ENCODE results near the gene AMMECR1.

AMMECR1 gene

GRCh38 chrX:110175146-110175545 is 142.7 kb downstream of the AMMECR1 start:
- H3K9ac ChIP-seq (ENCODE audit: low read length) = no peak overlapping the region
- H3K9me3 ChIP-seq (ENCODE audit: low read length) = no peaks in the 10 kb centered on the region
- no peak overlapping the region for H3K27ac ChIP-seq (ENCODE audit: low read depth, low read length, poor library complexity, severe bottlenecking)
- H3K79me2 ChIP-seq (ENCODE audit: insufficient read depth, low read length) = no peaks in the 10 kb centered on the region
- no peaks in the 10 kb centered on the region for H3K36me3 ChIP-seq (ENCODE audit: insufficient read depth, low read length)
- no peaks in the 10 kb centered on the region for H3K27me3 ChIP-seq (ENCODE audit: insufficient read depth, low read length)
- no peak overlapping the region for H3K4me3 ChIP-seq (ENCODE audit: low read depth, low read length, poor library complexity, severe bottlenecking)
- no peak overlapping the region for H3K4me2 ChIP-seq (ENCODE audit: low read length)
- H3K9me2 ChIP-seq (ENCODE audit: low read depth, low read length) = no peaks in the 10 kb centered on the region
- H3F3A ChIP-seq (ENCODE audit: insufficient read depth, low read length) = no peaks in the 10 kb centered on the region
- TF ChIP-seq CTCF (IDR thresholded peaks at IDR 0.05; ENCODE audit: low read length) (no peak), EZH2 (IDR thresholded peaks at IDR 0.05; ENCODE audit: borderline replicate concordance, low read length) (no peak)
- H3K4me1 ChIP-seq (ENCODE audit: insufficient read depth, low read length, severe bottlenecking) = peaks cover 8% of the 10 kb centered on the region
- H2AFZ ChIP-seq (ENCODE audit: low read length) = no peak overlapping the region
- H4K20me1 ChIP-seq (ENCODE audit: insufficient read depth, low read length) = no peaks in the 10 kb centered on the region

GRCh38 chrX:110173192-110174175 is 144.4 kb downstream of the AMMECR1 start:
- no peak overlapping the region for H3K4me3 ChIP-seq (ENCODE audit: low read depth, low read length, poor library complexity, severe bottlenecking)
- peaks cover 8% of the 10 kb centered on the region for H3K4me1 ChIP-seq (ENCODE audit: insufficient read depth, low read length, severe bottlenecking)
- no peaks in the 10 kb centered on the region for H3K36me3 ChIP-seq (ENCODE audit: insufficient read depth, low read length)
- TF ChIP-seq CTCF (IDR thresholded peaks at IDR 0.05; ENCODE audit: low read length) (no peak), EZH2 (IDR thresholded peaks at IDR 0.05; ENCODE audit: borderline replicate concordance, low read length) (no peak)
- no peak overlapping the region for H3K27ac ChIP-seq (ENCODE audit: low read depth, low read length, poor library complexity, severe bottlenecking)
- no peak overlapping the region for H2AFZ ChIP-seq (ENCODE audit: low read length)
- no peaks in the 10 kb centered on the region for H3K79me2 ChIP-seq (ENCODE audit: insufficient read depth, low read length)
- no peaks in the 10 kb centered on the region for H3F3A ChIP-seq (ENCODE audit: insufficient read depth, low read length)
- no peaks in the 10 kb centered on the region for H3K27me3 ChIP-seq (ENCODE audit: insufficient read depth, low read length)
- H4K20me1 ChIP-seq (ENCODE audit: insufficient read depth, low read length) = no peaks in the 10 kb centered on the region
- no peak overlapping the region for H3K4me2 ChIP-seq (ENCODE audit: low read length)
- H3K9me3 ChIP-seq (ENCODE audit: low read length) = no peaks in the 10 kb centered on the region
- no peaks in the 10 kb centered on the region for H3K9me2 ChIP-seq (ENCODE audit: low read depth, low read length)
- no peak overlapping the region for H3K9ac ChIP-seq (ENCODE audit: low read length)

GRCh38 chrX:110172215-110172614 is 145.7 kb downstream of the AMMECR1 start:
- Histone ChIP-seq H4K20me1 (ENCODE audit: insufficient read depth, low read length) (no peaks in the 10 kb centered on the region), H3K36me3 (ENCODE audit: insufficient read depth, low read length) (no peaks in the 10 kb centered on the region), H3K27ac (ENCODE audit: low read depth, low read length, poor library complexity, severe bottlenecking) (peak overlapping the region; percentile 57), H3K9me3 (ENCODE audit: low read length) (no peaks in the 10 kb centered on the region), H2AFZ (ENCODE audit: low read length) (no peak overlapping the region), H3K9ac (ENCODE audit: low read length) (no peak overlapping the region), H3K79me2 (ENCODE audit: insufficient read depth, low read length) (no peaks in the 10 kb centered on the region), H3K4me3 (ENCODE audit: low read depth, low read length, poor library complexity, severe bottlenecking) (no peak overlapping the region), H3F3A (ENCODE audit: insufficient read depth, low read length) (no peaks in the 10 kb centered on the region), H3K27me3 (ENCODE audit: insufficient read depth, low read length) (no peaks in the 10 kb centered on the region), H3K4me2 (ENCODE audit: low read length) (no peak overlapping the region), H3K4me1 (ENCODE audit: insufficient read depth, low read length, severe bottlenecking) (peaks cover 8% of the 10 kb centered on the region), H3K9me2 (ENCODE audit: low read depth, low read length) (no peaks in the 10 kb centered on the region)
- TF ChIP-seq CTCF (IDR thresholded peaks at IDR 0.05; ENCODE audit: low read length) (no peak), EZH2 (IDR thresholded peaks at IDR 0.05; ENCODE audit: borderline replicate concordance, low read length) (no peak)
